IMR-90 (cell line): ENCODE results near the gene FAR2. TPM values are rescaled to one million over a fixed set of nuclear protein-coding genes. Genes with fewer than 3 reads are reported as not detected.

Experiments
- ATAC-seq: fragments of 200-7000 bp; cut with Tn5 transposase; 2 replicates; pipeline ENCODE4 v1.9.1; 2020; ENCODE audit warnings: low read depth, mild to moderate bottlenecking, moderate library complexity
- BruUV-seq: library from RNA; stranded (reverse); fragments of 400-500 nt; replicated peaks from 2 replicates; lab custom pipeline; 2021; lab: Mats Ljungman, UMichigan
- CTCF ChIA-PET: fragments of 300-600 bp; formaldehyde crosslinking; extraction: SDS; loops from one replicate; lab custom pipeline; 2021; ENCODE audit warnings: antibody characterized with exemption; lab: Yijun Ruan, JAX
- POLR2A ChIA-PET: fragments of 300-600 bp; sonication (Branson Sonifier 250); formaldehyde crosslinking; loops from one replicate; lab custom pipeline; 2022; ENCODE audit warnings: antibody characterized with exemption; ENCODE audit not compliant: unreplicated experiment; lab: Charles Lee
- DNase-seq: peaks from one replicate; pipeline ENCODE4 v3.0.0; 2013
- H2AFZ ChIP-seq: replicated peaks from 2 replicates; pipeline ENCODE3; 2013; ENCODE audit warnings: low read length, mild to moderate bottlenecking; ENCODE audit not compliant: poor library complexity
- H2AK5ac ChIP-seq: 2 replicates; pipeline ENCODE4 v1.6.1; 2013; ENCODE audit warnings: low read depth, low read length, inconsistent platforms
- H2AK9ac ChIP-seq: replicated peaks from 2 replicates; pipeline ENCODE3; 2013; ENCODE audit warnings: mild to moderate bottlenecking, low read depth, low read length, moderate library complexity; ENCODE audit not compliant: poor library complexity
- H2BK120ac ChIP-seq: 2 replicates; pipeline ENCODE4 v1.6.1; 2013; ENCODE audit warnings: low read depth, low read length, inconsistent platforms
- H2BK15ac ChIP-seq: 3 replicates; pipeline ENCODE4 v1.6.1; 2013; ENCODE audit warnings: low read depth, low read length, inconsistent platforms
- H2BK20ac ChIP-seq: 2 replicates; pipeline ENCODE4 v1.6.1; 2013; ENCODE audit warnings: low read depth, mild to moderate bottlenecking, inconsistent platforms, low read length, moderate library complexity
- H2BK5ac ChIP-seq: 2 replicates; pipeline ENCODE4 v1.6.1; 2013; ENCODE audit warnings: mild to moderate bottlenecking, low read depth, low read length, inconsistent platforms; ENCODE audit not compliant: poor library complexity, severe bottlenecking
- H3K14ac ChIP-seq: replicated peaks from 2 replicates; pipeline ENCODE4 v1.6.1; 2013; ENCODE audit warnings: low read depth, low read length, inconsistent platforms
- H3K18ac ChIP-seq: 2 replicates; pipeline ENCODE4 v1.6.1; 2013; ENCODE audit warnings: low read depth, low read length, control low read depth
- H3K23ac ChIP-seq: 2 replicates; pipeline ENCODE4 v1.6.1; 2013; ENCODE audit warnings: low read depth, low read length, inconsistent platforms
- H3K27ac ChIP-seq: 2 replicates; pipeline ENCODE4 v1.5.1; 2013; ENCODE audit warnings: mild to moderate bottlenecking, control low read depth, low read length; ENCODE audit not compliant: insufficient read depth
- H3K27me3 ChIP-seq: 2 replicates; pipeline ENCODE4 v1.6.1; 2013; ENCODE audit warnings: low read length; ENCODE audit not compliant: control insufficient read depth, insufficient read depth
- H3K36me3 ChIP-seq: 2 replicates; pipeline ENCODE4 v1.6.1; 2013; ENCODE audit warnings: low read length, mixed read lengths; ENCODE audit not compliant: control insufficient read depth, insufficient read depth
- H3K4ac ChIP-seq: 2 replicates; pipeline ENCODE4 v1.6.1; 2013; ENCODE audit warnings: low read depth, low read length, inconsistent platforms
- H3K4me1 ChIP-seq: 2 replicates; pipeline ENCODE4 v1.6.1; 2013; ENCODE audit warnings: low read length, mixed read lengths; ENCODE audit not compliant: control insufficient read depth, insufficient read depth
- H3K4me2 ChIP-seq: 2 replicates; pipeline ENCODE4 v1.6.1; 2013; ENCODE audit warnings: low read depth, mild to moderate bottlenecking, control low read depth, low read length, moderate library complexity
- H3K4me3 ChIP-seq: 2 replicates; pipeline ENCODE4 v1.5.1; 2013; ENCODE audit warnings: low read depth, mild to moderate bottlenecking, control low read depth, low read length, moderate library complexity; ENCODE audit not compliant: insufficient read depth
- H3K56ac ChIP-seq: 2 replicates; pipeline ENCODE4 v1.6.1; 2013; ENCODE audit warnings: low read length, inconsistent platforms; ENCODE audit not compliant: insufficient read depth; ENCODE audit errors: extremely low read depth
- H3K79me1 ChIP-seq, 2 experiments: 2 replicates each; pipeline ENCODE4 v1.6.1; 2013; ENCODE audit warnings: low read length in 2 of 2, inconsistent platforms in 1 of 2, low read depth in 1 of 2
- H3K9ac ChIP-seq: 2 replicates; pipeline ENCODE4 v1.6.1; 2013; ENCODE audit warnings: low read depth, low read length, control low read depth
- H3K9me1 ChIP-seq: 2 replicates; pipeline ENCODE4 v1.6.1; 2013; ENCODE audit warnings: low read length, inconsistent platforms; ENCODE audit not compliant: insufficient read depth
- H3K9me3 ChIP-seq: 2 replicates; pipeline ENCODE4 v1.6.1; 2013; ENCODE audit warnings: low read length; ENCODE audit not compliant: control insufficient read depth, insufficient read depth
- H4K20me1 ChIP-seq: 2 replicates; pipeline ENCODE4 v1.6.1; 2013; ENCODE audit warnings: low read length, inconsistent platforms; ENCODE audit not compliant: insufficient read depth
- H4K5ac ChIP-seq: 2 replicates; pipeline ENCODE4 v1.6.1; 2013; ENCODE audit warnings: mild to moderate bottlenecking, low read depth, low read length, control low read depth
- H4K8ac ChIP-seq, 2 experiments: 2 replicates each; pipeline ENCODE4 v1.6.1; 2013; ENCODE audit warnings: low read depth in 2 of 2, low read length in 2 of 2, control low read depth in 1 of 2, inconsistent platforms in 1 of 2
- H4K91ac ChIP-seq: 2 replicates; pipeline ENCODE4 v1.6.1; 2013; ENCODE audit warnings: low read depth, low read length, inconsistent platforms; ENCODE audit not compliant: insufficient read depth
- BHLHE40 ChIP-seq: fragments of 150-350 bp; IDR thresholded peaks from 2 replicates; pipeline ENCODE4 v1.6.1; 2016; ENCODE audit warnings: mild to moderate bottlenecking, low read depth, low read length
- FOS ChIP-seq: fragments of 150-350 bp; IDR thresholded peaks from 2 replicates; pipeline ENCODE4 v1.6.1; 2016; ENCODE audit warnings: low read depth, low read length
- MAZ ChIP-seq: IDR thresholded peaks from 2 replicates; pipeline ENCODE4 v1.6.1; 2012; ENCODE audit warnings: low read depth, mild to moderate bottlenecking, low read length, improper control_type of control experiment, moderate library complexity, borderline replicate concordance
- MXI1 ChIP-seq: IDR thresholded peaks from 2 replicates; pipeline ENCODE4 v1.6.1; 2012; ENCODE audit warnings: low read depth, mild to moderate bottlenecking, low read length, moderate library complexity, borderline replicate concordance
- NFE2L2 ChIP-seq: fragments of 150-350 bp; IDR thresholded peaks from 2 replicates; pipeline ENCODE4 v1.6.1; 2016; ENCODE audit warnings: low read depth, mild to moderate bottlenecking, low read length
- RFX5 ChIP-seq: IDR thresholded peaks from 2 replicates; pipeline ENCODE4 v1.8.0; 2012; ENCODE audit warnings: low read depth, mild to moderate bottlenecking, low read length, moderate library complexity
- SMC3 ChIP-seq: fragments of 150-350 bp; IDR thresholded peaks from 2 replicates; pipeline ENCODE4 v1.6.1; 2016; ENCODE audit warnings: low read depth, mild to moderate bottlenecking, antibody characterized with exemption, low read length, moderate library complexity
- WGBS, 2 experiments: methylation state at CpG; one replicate each; pipeline versions ENCODE4 v1.1.5 to v1.1.7; 2013; ENCODE audit warnings: missing lambda C conversion rate in 2 of 2; ENCODE audit not compliant: insufficient read length in 1 of 2; ENCODE audit errors: extremely low coverage in 2 of 2; 5-methylcytosine and 5-hydroxymethylcytosine counted together
- dilution Hi-C: fragments of 300-500 bp; cut with HindIII; formaldehyde crosslinking; loops from one replicate; pipeline ENCODE4 v1.14.3; 2018; ENCODE audit warnings: low sequenced_read_pairs; ENCODE audit not compliant: unreplicated experiment
- in situ Hi-C: fragments of 300-500 bp; cut with MboI; formaldehyde crosslinking; loops from 3 replicates; pipeline ENCODE4 v1.14.3; 2019; ENCODE audit warnings: low sequenced_read_pairs, inconsistent platforms, mixed read lengths
- intact Hi-C: fragments of 100-400 bp; cut with micrococcal nuclease; formaldehyde crosslinking; loops from 2 replicates; pipeline ENCODE4 v1.10.0; 2022
- polyA plus RNA-seq, 3 experiments: library from polyadenylated mRNA; depleted of rRNA; stranded (reverse); fragments of >200 nt; gene quantifications; 2 replicates each; pipeline ENCODE4 v1.2.3, GENCODE V29; 2012; ENCODE audit warnings: low replicate concordance in 1 of 3
- total RNA-seq: library from RNA; depleted of rRNA; stranded (reverse); fragments of >200 nt; gene quantifications from 2 replicates; pipeline ENCODE4 v1.2.3, GENCODE V29; 2012
- TF ChIP-seq, protein P1 (sequence below): fragments of 150-350 bp; IDR thresholded peaks from 2 replicates; pipeline ENCODE4 v1.6.1; 2017; ENCODE audit warnings: mild to moderate bottlenecking, antibody characterized with exemption, low read length, low read depth
- TF ChIP-seq, protein P2 (sequence below): fragments of 150-350 bp; IDR thresholded peaks from 2 replicates; pipeline ENCODE4 v1.6.1; 2016; ENCODE audit warnings: low read depth, mild to moderate bottlenecking, low read length, moderate library complexity, borderline replicate concordance

The FAR2 gene
- total and polyA plus RNA-seq, 2 of the 4 experiments (the other 2 are of a cell fraction), result 1.1 to 2.0 TPM

DNA sequence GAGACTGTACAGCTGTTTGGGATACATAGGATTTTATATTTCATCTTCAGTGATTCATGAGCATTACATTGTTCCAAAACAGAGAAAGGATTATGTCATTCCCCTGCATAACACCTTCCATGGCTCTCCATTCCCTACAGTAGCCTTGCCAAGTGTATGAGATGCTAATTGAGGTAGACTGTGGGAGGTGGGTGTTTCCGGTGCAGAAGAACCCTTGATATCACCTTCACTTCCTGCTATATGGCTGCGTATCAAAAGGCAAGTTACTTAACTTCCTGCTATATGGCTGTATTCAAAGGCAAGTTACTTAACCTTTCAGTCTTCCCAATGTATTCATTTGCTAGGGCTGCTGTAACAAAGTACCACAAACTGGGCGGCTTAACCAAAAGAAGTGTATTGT, 11.2 kb downstream of the FAR2 start:
- Histone ChIP-seq H2BK120ac (no peak overlapping the region), H2AK5ac (no peak overlapping the region), H3K9me1 (peaks cover 6% of the 10 kb centered on the region), H3K18ac (no peak overlapping the region), H4K20me1 (no peaks in the 10 kb centered on the region), H3K4ac (no peak overlapping the region), H3K79me1 (no peaks in the 10 kb centered on the region), H3K27me3 (no peaks in the 10 kb centered on the region), H3K4me3 (no peak overlapping the region), H3K27ac (no peak overlapping the region), H2BK20ac (no peak overlapping the region), H2AK9ac (no peak overlapping the region), H3K9ac (no peak overlapping the region), H3K14ac (no peak overlapping the region), H3K9me3 (no peaks in the 10 kb centered on the region), H4K5ac (no peak overlapping the region), H3K36me3 (no peaks in the 10 kb centered on the region), H3K56ac (no peak overlapping the region), H3K23ac (no peak overlapping the region), H2BK5ac (no peak overlapping the region), H2BK15ac (no peak overlapping the region), H3K4me2 (no peak overlapping the region), H2AFZ (no peak overlapping the region), H3K4me1 (peaks cover 6% of the 10 kb centered on the region; the same call in 1 of the 2 replicates), H4K91ac (no peak overlapping the region), H4K8ac (no peak overlapping the region)
- dilution Hi-C loops, result no loop called here
- intact Hi-C loops, result no loop called here
- no TSS peak for BruUV-seq
- ATAC-seq (no peak), DNase-seq (no peak)
- ChIA-PET POLR2A (no interaction called here), CTCF (interaction anchor here (0.6 kb wide), 1 partner anchor 157 kb away, joined by 3 read pairs; no protein-coding TSS in a partner anchor)
- in situ Hi-C loops, result no loop called here
- WGBS, 2 experiments, result no CpG with 5 or more reads among the region's 3 CpGs
- TF ChIP-seq BHLHE40 (no peak), FOS (no peak), MAZ (no peak), NFE2L2 (no peak), SMC3 (no peak), MXI1 (no peak), RFX5 (no peak)
- TF ChIP-seq, protein P1, sequence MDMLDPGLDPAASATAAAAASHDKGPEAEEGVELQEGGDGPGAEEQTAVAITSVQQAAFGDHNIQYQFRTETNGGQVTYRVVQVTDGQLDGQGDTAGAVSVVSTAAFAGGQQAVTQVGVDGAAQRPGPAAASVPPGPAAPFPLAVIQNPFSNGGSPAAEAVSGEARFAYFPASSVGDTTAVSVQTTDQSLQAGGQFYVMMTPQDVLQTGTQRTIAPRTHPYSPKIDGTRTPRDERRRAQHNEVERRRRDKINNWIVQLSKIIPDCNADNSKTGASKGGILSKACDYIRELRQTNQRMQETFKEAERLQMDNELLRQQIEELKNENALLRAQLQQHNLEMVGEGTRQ, result no peak
- TF ChIP-seq, protein P2, sequence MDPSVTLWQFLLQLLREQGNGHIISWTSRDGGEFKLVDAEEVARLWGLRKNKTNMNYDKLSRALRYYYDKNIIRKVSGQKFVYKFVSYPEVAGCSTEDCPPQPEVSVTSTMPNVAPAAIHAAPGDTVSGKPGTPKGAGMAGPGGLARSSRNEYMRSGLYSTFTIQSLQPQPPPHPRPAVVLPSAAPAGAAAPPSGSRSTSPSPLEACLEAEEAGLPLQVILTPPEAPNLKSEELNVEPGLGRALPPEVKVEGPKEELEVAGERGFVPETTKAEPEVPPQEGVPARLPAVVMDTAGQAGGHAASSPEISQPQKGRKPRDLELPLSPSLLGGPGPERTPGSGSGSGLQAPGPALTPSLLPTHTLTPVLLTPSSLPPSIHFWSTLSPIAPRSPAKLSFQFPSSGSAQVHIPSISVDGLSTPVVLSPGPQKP, result no peak
